Endothelial cell of umbilical vein (primary cell): ENCODE data around the gene CD34.

Experiments used
- CTCF ChIP-seq, 2 donors: IDR thresholded peaks; 1 replicate in 1 of 2; 2 replicates in 1 of 2; pipeline ENCODE4 v1.5.1; 2011; ENCODE audit warnings: low read length in 2 of 2, mild to moderate bottlenecking in 2 of 2, moderate library complexity in 2 of 2, control low read depth in 1 of 2, inconsistent platforms in 1 of 2, low read depth in 1 of 2; ENCODE audit not compliant: insufficient read depth in 1 of 2; ENCODE audit errors: extremely low read depth in 1 of 2
- EZH2 ChIP-seq: IDR thresholded peaks from 2 replicates; pipeline ENCODE4 v1.6.1; 2012; ENCODE audit warnings: borderline replicate concordance, low read depth, mild to moderate bottlenecking, moderate library complexity, low read length, inconsistent platforms; ENCODE audit not compliant: severe bottlenecking
- FOS ChIP-seq: IDR thresholded peaks from 2 replicates; pipeline ENCODE4 v1.6.1; 2011; ENCODE audit warnings: mild to moderate bottlenecking, low read length, moderate library complexity, borderline replicate concordance; ENCODE audit not compliant: insufficient read depth
- GATA2 ChIP-seq: IDR thresholded peaks from 2 replicates; pipeline ENCODE4 v1.7.0; 2011; ENCODE audit warnings: low read depth, mild to moderate bottlenecking, moderate library complexity, mixed read lengths, low read length; ENCODE audit not compliant: insufficient read length, insufficient read depth
- JUN ChIP-seq: IDR thresholded peaks from 2 replicates; pipeline ENCODE4 v1.6.1; 2011; ENCODE audit warnings: borderline replicate concordance, low read depth; ENCODE audit not compliant: insufficient read length, insufficient read depth
- MYC ChIP-seq: IDR thresholded peaks from one replicate; pipeline ENCODE4 v1.6.1; 2011; ENCODE audit warnings: mild to moderate bottlenecking, low read depth, low read length
- POLR2A ChIP-seq: IDR thresholded peaks from 2 replicates; pipeline ENCODE4 v1.6.1; 2012; ENCODE audit warnings: low read depth, mild to moderate bottlenecking, control low read depth, low read length
- POLR2AphosphoS5 ChIP-seq: IDR thresholded peaks from 2 replicates; pipeline ENCODE4 v1.6.1; 2012; ENCODE audit warnings: low read depth, mild to moderate bottlenecking, control low read depth, low read length, moderate library complexity; ENCODE audit not compliant: insufficient read depth
- TF ChIP-seq, protein P1 (sequence below): IDR thresholded peaks from 2 replicates; pipeline ENCODE4 v1.6.1; 2011; ENCODE audit not compliant: insufficient read depth, insufficient read length

DNA sequence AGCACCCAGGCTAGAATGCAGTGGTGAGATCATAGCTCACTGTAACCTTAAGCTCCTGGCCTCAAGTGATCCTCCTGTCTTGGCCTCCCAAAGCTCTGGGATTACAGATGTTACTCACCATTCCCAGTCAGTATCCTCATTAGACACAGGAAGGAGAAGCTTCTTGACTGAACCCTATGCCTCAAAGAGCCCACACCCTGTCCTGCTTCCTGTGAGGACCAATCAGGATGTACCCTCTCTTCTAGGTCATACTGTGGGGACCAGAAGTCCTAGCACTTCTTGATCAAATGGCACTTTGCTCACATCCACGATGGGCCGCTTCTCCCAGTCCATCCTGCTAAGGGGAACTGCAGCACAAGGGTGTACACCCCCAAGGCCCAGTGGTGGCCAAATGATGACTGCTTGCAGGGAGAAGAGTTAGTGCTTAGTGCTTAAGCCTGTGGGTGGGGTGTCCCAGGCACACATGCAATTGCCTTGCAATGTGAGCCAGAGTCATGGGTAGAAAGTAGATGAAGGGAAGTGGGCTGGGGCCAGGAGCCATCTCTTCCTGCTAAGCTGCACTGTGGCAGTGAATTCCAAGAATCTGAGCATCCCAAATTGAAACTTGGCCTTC, 9.8 kb downstream of the CD34 start:
- no peak for TF ChIP-seq EZH2
- no peak for TF ChIP-seq CTCF (IDR thresholded peaks at IDR 0.05; ENCODE audit: extremely low read depth in 1 of 2, insufficient read depth in 1 of 2, low read depth in 1 of 2, low read length in 2 of 2)
- TF ChIP-seq POLR2A = no peak
- no peak for TF ChIP-seq JUN
- no peak for TF ChIP-seq POLR2AphosphoS5
- TF ChIP-seq MYC = no peak
- TF ChIP-seq, protein P1, sequence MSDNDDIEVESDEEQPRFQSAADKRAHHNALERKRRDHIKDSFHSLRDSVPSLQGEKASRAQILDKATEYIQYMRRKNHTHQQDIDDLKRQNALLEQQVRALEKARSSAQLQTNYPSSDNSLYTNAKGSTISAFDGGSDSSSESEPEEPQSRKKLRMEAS = no peak
- TF ChIP-seq GATA2 = no peak
- TF ChIP-seq FOS = no peak
